Peyer's patch (tissue), 4 donors: ENCODE results near the gene CFAP54.

Experiments
- POLR2A ChIP-seq, 2 donors: fragments of 450-650 bp; IDR thresholded peaks; one replicate each; pipeline ENCODE4 v1.5.1; 2017; ENCODE audit warnings: antibody characterized with exemption in 2 of 2, mild to moderate bottlenecking in 2 of 2, moderate library complexity in 2 of 2
- TF ChIP-seq, protein P1 (sequence below), 6 experiments: fragments of 450-650 bp in 4 of 6; fragments of 200-600 bp in 2 of 6; sonication (generic) in 1 of 6; IDR thresholded peaks; one replicate each; pipeline ENCODE4 v1.5.1; 2017 to 2019; ENCODE audit warnings: antibody characterized with exemption in 6 of 6, mild to moderate bottlenecking in 3 of 6, moderate library complexity in 1 of 6

DNA sequence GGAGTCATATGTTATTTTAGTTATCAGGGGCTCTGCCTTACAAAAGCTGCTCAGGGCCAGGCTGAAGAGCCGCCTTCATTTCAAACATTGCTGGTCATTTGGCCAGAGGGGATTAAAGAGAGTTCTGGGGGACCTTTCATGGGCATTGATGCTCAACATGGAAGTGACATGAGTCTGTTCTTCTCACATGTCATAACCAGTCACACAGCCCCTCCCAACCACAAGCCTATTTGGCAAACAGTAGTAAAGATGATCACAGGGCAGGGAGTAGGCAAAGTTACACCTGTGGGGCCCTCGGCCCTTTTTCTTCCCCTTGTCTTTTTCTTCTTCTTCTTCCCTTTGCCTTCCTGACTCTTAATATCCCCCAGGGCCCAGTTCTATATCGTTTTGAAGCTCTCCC, 33.3 kb downstream of the CFAP54 start:
- TF ChIP-seq, protein P1, sequence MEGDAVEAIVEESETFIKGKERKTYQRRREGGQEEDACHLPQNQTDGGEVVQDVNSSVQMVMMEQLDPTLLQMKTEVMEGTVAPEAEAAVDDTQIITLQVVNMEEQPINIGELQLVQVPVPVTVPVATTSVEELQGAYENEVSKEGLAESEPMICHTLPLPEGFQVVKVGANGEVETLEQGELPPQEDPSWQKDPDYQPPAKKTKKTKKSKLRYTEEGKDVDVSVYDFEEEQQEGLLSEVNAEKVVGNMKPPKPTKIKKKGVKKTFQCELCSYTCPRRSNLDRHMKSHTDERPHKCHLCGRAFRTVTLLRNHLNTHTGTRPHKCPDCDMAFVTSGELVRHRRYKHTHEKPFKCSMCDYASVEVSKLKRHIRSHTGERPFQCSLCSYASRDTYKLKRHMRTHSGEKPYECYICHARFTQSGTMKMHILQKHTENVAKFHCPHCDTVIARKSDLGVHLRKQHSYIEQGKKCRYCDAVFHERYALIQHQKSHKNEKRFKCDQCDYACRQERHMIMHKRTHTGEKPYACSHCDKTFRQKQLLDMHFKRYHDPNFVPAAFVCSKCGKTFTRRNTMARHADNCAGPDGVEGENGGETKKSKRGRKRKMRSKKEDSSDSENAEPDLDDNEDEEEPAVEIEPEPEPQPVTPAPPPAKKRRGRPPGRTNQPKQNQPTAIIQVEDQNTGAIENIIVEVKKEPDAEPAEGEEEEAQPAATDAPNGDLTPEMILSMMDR (IDR thresholded peaks at IDR 0.05): no peak
- TF ChIP-seq POLR2A (IDR thresholded peaks at IDR 0.05): no peak
